OCI-LY1 (cell line): ENCODE results near the gene HECW1.

Experiments
- H2AFZ ChIP-seq: fragments of 200-600 bp; sonication (generic), shearing (Covaris generic); 2 replicates; pipeline ENCODE4 v1.6.0; 2014; ENCODE audit warnings: antibody characterized with exemption, mild to moderate bottlenecking, low read length
- H3F3A ChIP-seq: fragments of 200-600 bp; sonication (generic), shearing (Covaris generic); 2 replicates; pipeline ENCODE4 v1.6.0; 2014; ENCODE audit warnings: mild to moderate bottlenecking, antibody characterized with exemption, low read length, moderate library complexity; ENCODE audit not compliant: insufficient read depth
- H3K27ac ChIP-seq: fragments of 200-600 bp; sonication (generic); 2 replicates; pipeline ENCODE4 v1.5.1; 2014; ENCODE audit warnings: low read length, mixed run types, mild to moderate bottlenecking, low read depth; ENCODE audit not compliant: poor library complexity, severe bottlenecking
- H3K27me3 ChIP-seq: fragments of 200-600 bp; sonication (generic); 2 replicates; pipeline ENCODE4 v1.6.0; 2014; ENCODE audit warnings: antibody characterized with exemption, mild to moderate bottlenecking, low read length, moderate library complexity; ENCODE audit not compliant: insufficient read depth
- H3K36me3 ChIP-seq: fragments of 200-600 bp; sonication (generic); 2 replicates; pipeline ENCODE4 v1.6.1; 2014; ENCODE audit warnings: mild to moderate bottlenecking, antibody characterized with exemption, low read length, moderate library complexity, mixed read lengths; ENCODE audit not compliant: insufficient read depth
- H3K4me1 ChIP-seq: fragments of 200-600 bp; sonication (generic); 2 replicates; pipeline ENCODE4 v1.5.1; 2014; ENCODE audit warnings: mild to moderate bottlenecking, low read length, moderate library complexity; ENCODE audit not compliant: insufficient read depth, severe bottlenecking
- H3K4me2 ChIP-seq: fragments of 200-600 bp; sonication (generic), shearing (Covaris generic); 2 replicates; pipeline ENCODE4 v1.6.1; 2014; ENCODE audit warnings: low read length
- H3K4me3 ChIP-seq: fragments of 200-600 bp; sonication (generic); 2 replicates; pipeline ENCODE4 v1.5.1; 2014; ENCODE audit warnings: low read length, low read depth, mild to moderate bottlenecking, mixed read lengths; ENCODE audit not compliant: poor library complexity, severe bottlenecking
- H3K79me2 ChIP-seq: fragments of 200-600 bp; shearing (Covaris generic); 2 replicates; pipeline ENCODE4 v1.6.1; 2016; ENCODE audit warnings: mixed run types, low read length, mixed read lengths; ENCODE audit not compliant: insufficient read depth
- H3K9ac ChIP-seq: fragments of 200-600 bp; sonication (generic), shearing (Covaris generic); 2 replicates; pipeline ENCODE4 v1.6.1; 2014; ENCODE audit warnings: mild to moderate bottlenecking, low read length, mixed read lengths
- H3K9me2 ChIP-seq: fragments of 200-600 bp; sonication (generic), shearing (Covaris generic); 2 replicates; pipeline ENCODE4 v1.6.1; 2014; ENCODE audit warnings: low read depth, mild to moderate bottlenecking, low read length, mixed read lengths
- H3K9me3 ChIP-seq: fragments of 200-600 bp; shearing (Covaris generic); 2 replicates; pipeline ENCODE4 v1.6.1; 2014; ENCODE audit warnings: low read length, mixed read lengths
- H4K20me1 ChIP-seq: fragments of 200-600 bp; sonication (generic), shearing (Covaris generic); 2 replicates; pipeline ENCODE4 v1.6.0; 2016; ENCODE audit warnings: mild to moderate bottlenecking, low read length; ENCODE audit not compliant: insufficient read depth
- CTCF ChIP-seq: fragments of 200-600 bp; sonication (generic), shearing (Covaris generic); IDR thresholded peaks from 2 replicates; pipeline ENCODE4 v1.5.1; 2017; ENCODE audit warnings: mild to moderate bottlenecking, antibody characterized with exemption, low read length, moderate library complexity, mixed read lengths
- EZH2 ChIP-seq: fragments of 200-600 bp; sonication (generic), shearing (Covaris generic); IDR thresholded peaks from 2 replicates; pipeline ENCODE4 v1.8.0; 2017; ENCODE audit warnings: borderline replicate concordance, mixed run types, mild to moderate bottlenecking, antibody characterized with exemption, low read length, moderate library complexity, mixed read lengths

Gene HECW1

GRCh38 chr7:43520201-43520600 lies 407.8 kb downstream of the HECW1 start:
- no peak overlapping the region for H2AFZ ChIP-seq
- H3K27me3 ChIP-seq: no peaks in the 10 kb centered on the region
- H3K27ac ChIP-seq: no peak overlapping the region
- H3K4me2 ChIP-seq: no peak overlapping the region
- no peak overlapping the region for H3K4me3 ChIP-seq
- no peaks in the 10 kb centered on the region for H3K79me2 ChIP-seq
- no peaks in the 10 kb centered on the region for H3K9me2 ChIP-seq
- no peaks in the 10 kb centered on the region for H3K9me3 ChIP-seq
- TF ChIP-seq EZH2 (no peak), CTCF (no peak)
- H3K9ac ChIP-seq: no peak overlapping the region
- H3F3A ChIP-seq: no peaks in the 10 kb centered on the region
- no peaks in the 10 kb centered on the region for H3K4me1 ChIP-seq
- no peaks in the 10 kb centered on the region for H4K20me1 ChIP-seq
- H3K36me3 ChIP-seq: no peaks in the 10 kb centered on the region

- no peaks in the 10 kb centered on the region for H3F3A ChIP-seq
- H3K79me2 ChIP-seq: no peaks in the 10 kb centered on the region
- no peak overlapping the region for H3K9ac ChIP-seq
- no peaks in the 10 kb centered on the region for H3K9me3 ChIP-seq
- no peak overlapping the region for H3K4me2 ChIP-seq
- no peak overlapping the region for H3K4me3 ChIP-seq
- H3K36me3 ChIP-seq: no peaks in the 10 kb centered on the region
- H3K4me1 ChIP-seq: no peaks in the 10 kb centered on the region
- no peaks in the 10 kb centered on the region for H3K9me2 ChIP-seq
- no peak overlapping the region for H3K27ac ChIP-seq
- H2AFZ ChIP-seq: no peak overlapping the region
- no peak for TF ChIP-seq EZH2
- no peaks in the 10 kb centered on the region for H3K27me3 ChIP-seq
- H4K20me1 ChIP-seq: no peaks in the 10 kb centered on the region
These were observed 410.1 kb downstream of the HECW1 start for GRCh38 chr7:43522406-43523156.

GRCh38 chr7:43528576-43529354 lies 416.3 kb downstream of the HECW1 start:
- Histone ChIP-seq H3K4me2 (no peak overlapping the region), H4K20me1 (no peaks in the 10 kb centered on the region), H3K27ac (no peak overlapping the region), H3K4me1 (no peaks in the 10 kb centered on the region), H3K27me3 (0 out of 2 replicates have a peak, but pooled peaks cover 9% of the 10 kb centered on the region), H3K9me3 (no peaks in the 10 kb centered on the region), H3K9me2 (no peaks in the 10 kb centered on the region), H3K4me3 (no peak overlapping the region), H3K79me2 (no peaks in the 10 kb centered on the region), H2AFZ (no peak overlapping the region), H3F3A (no peaks in the 10 kb centered on the region), H3K36me3 (no peaks in the 10 kb centered on the region), H3K9ac (no peak overlapping the region)
- TF ChIP-seq CTCF: no peak
